Fibroblast of lung (primary cell): ENCODE measurements around the gene DUSP11. TPM values are rescaled to one million over a fixed set of nuclear protein-coding genes. Genes with fewer than 3 reads are reported as not detected.

Experiments
- DNase-seq, 2 donors: peaks; one replicate each; pipeline versions ENCODE4 v3.0.0 to v3.0.0-alpha.2; 2010; ENCODE audit warnings: low read depth in 2 of 2
- H2AFZ ChIP-seq: 2 replicates; pipeline ENCODE4 v1.5.1; 2012; ENCODE audit warnings: low read length, control low read depth, inconsistent platforms
- H3K27ac ChIP-seq: 2 replicates; pipeline ENCODE4 v1.5.1; 2011; ENCODE audit warnings: low read length, control low read depth; ENCODE audit not compliant: insufficient read depth
- H3K27me3 ChIP-seq: 2 replicates; pipeline ENCODE4 v1.5.1; 2011; ENCODE audit warnings: mild to moderate bottlenecking, low read length; ENCODE audit not compliant: control insufficient read depth, insufficient read depth
- H3K36me3 ChIP-seq: 2 replicates; pipeline ENCODE4 v1.5.1; 2011; ENCODE audit warnings: low read length; ENCODE audit not compliant: control insufficient read depth, insufficient read depth
- H3K4me1 ChIP-seq: 2 replicates; pipeline ENCODE4 v1.5.1; 2011; ENCODE audit warnings: low read length; ENCODE audit not compliant: control insufficient read depth, insufficient read depth; ENCODE audit errors: extremely low read depth
- H3K4me2 ChIP-seq: 2 replicates; pipeline ENCODE4 v1.5.1; 2011; ENCODE audit warnings: low read length, control low read depth; ENCODE audit not compliant: insufficient read depth; ENCODE audit errors: extremely low read depth
- H3K4me3 ChIP-seq, 4 experiments: fragments of 200-600 bp in 1 of 4; sonication (generic) in 1 of 4; replicated peaks in 1 of 4; 2 replicates each; pipeline ENCODE4 v1.5.1; 2011 to 2016; ENCODE audit warnings: low read length in 4 of 4, low read depth in 3 of 4, mild to moderate bottlenecking in 3 of 4, control low read depth in 2 of 4, inconsistent platforms in 1 of 4, mixed read lengths in 1 of 4; ENCODE audit not compliant: insufficient read depth in 1 of 4; ENCODE audit errors: control extremely low read depth in 1 of 4
- H3K79me2 ChIP-seq: 2 replicates; pipeline ENCODE4 v1.5.1; 2012; ENCODE audit warnings: mild to moderate bottlenecking, low read length, inconsistent platforms; ENCODE audit not compliant: control insufficient read depth, insufficient read depth
- H3K9ac ChIP-seq: 2 replicates; pipeline ENCODE4 v1.5.1; 2011; ENCODE audit warnings: mild to moderate bottlenecking, low read length, control low read depth; ENCODE audit not compliant: insufficient read depth
- H3K9me3 ChIP-seq: 2 replicates; pipeline ENCODE4 v1.5.1; 2012; ENCODE audit warnings: low read depth, low read length; ENCODE audit not compliant: control insufficient read depth, insufficient read depth
- H4K20me1 ChIP-seq: 2 replicates; pipeline ENCODE4 v1.5.1; 2011; ENCODE audit warnings: low read length; ENCODE audit not compliant: control insufficient read depth, insufficient read depth; ENCODE audit errors: extremely low read depth
- EZH2 ChIP-seq: IDR thresholded peaks from 2 replicates; pipeline ENCODE4 v1.5.1; 2012; ENCODE audit warnings: low read length, control low read depth, mild to moderate bottlenecking; ENCODE audit errors: missing control alignments
- polyA plus RNA-seq, 2 donors: library from polyadenylated mRNA; depleted of rRNA in 1 of 2; stranded (reverse) in 1 of 2; unstranded in 1 of 2; fragments of >200 nt; gene quantifications; 2 replicates each; pipeline ENCODE4 v1.2.1, GENCODE V29; 2011 to 2012; ENCODE audit warnings: missing spikeins in 1 of 2
- total RNA-seq: library from RNA; depleted of rRNA; stranded (reverse); fragments of >200 nt; gene quantifications from 2 replicates; pipeline ENCODE4 v1.2.1, GENCODE V29; 2014
- TF ChIP-seq, protein P1 (sequence below), 2 donors: IDR thresholded peaks in 1 of 2; conservative IDR thresholded peaks in 1 of 2; 1 replicate in 1 of 2; 2 replicates in 1 of 2; pipeline ENCODE4 v1.5.1; 2011 to 2012; ENCODE audit warnings: low read length in 2 of 2, control low read depth in 1 of 2, inconsistent platforms in 1 of 2, low read depth in 1 of 2, mild to moderate bottlenecking in 1 of 2

The DUSP11 gene
- total and polyA plus RNA-seq, 2 donors (not counting 1 experiment from before 2014, with no cell fraction given): 31.7 to 38.0 TPM

DNA sequence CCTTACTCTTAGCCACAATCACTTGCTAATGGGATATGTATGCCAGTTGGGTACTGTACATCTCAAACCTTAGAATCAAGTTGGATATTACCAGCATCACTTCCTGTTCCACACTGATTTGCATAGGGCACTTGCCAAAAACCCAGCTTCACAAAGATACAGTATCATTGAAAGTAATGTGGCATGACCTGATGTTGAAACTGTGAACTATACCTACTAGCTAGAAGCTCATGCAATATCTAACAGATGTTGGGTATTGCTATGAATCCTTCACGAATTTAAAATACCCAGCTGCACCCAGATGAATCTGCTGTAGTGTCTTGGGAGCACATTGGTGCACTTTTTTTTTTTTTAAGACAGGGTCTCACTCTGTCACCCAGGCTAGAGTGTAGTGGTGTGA, 42.4 kb upstream of the DUSP11 start:
- TF ChIP-seq, protein P1, sequence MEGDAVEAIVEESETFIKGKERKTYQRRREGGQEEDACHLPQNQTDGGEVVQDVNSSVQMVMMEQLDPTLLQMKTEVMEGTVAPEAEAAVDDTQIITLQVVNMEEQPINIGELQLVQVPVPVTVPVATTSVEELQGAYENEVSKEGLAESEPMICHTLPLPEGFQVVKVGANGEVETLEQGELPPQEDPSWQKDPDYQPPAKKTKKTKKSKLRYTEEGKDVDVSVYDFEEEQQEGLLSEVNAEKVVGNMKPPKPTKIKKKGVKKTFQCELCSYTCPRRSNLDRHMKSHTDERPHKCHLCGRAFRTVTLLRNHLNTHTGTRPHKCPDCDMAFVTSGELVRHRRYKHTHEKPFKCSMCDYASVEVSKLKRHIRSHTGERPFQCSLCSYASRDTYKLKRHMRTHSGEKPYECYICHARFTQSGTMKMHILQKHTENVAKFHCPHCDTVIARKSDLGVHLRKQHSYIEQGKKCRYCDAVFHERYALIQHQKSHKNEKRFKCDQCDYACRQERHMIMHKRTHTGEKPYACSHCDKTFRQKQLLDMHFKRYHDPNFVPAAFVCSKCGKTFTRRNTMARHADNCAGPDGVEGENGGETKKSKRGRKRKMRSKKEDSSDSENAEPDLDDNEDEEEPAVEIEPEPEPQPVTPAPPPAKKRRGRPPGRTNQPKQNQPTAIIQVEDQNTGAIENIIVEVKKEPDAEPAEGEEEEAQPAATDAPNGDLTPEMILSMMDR (conservative IDR thresholded peaks at IDR 0.05 in 1 of 2, IDR thresholded peaks at IDR 0.05 in 1 of 2; ENCODE audit: low read depth in 1 of 2, low read length in 2 of 2): no peak
- TF ChIP-seq EZH2: no peak
- Histone ChIP-seq H4K20me1 (no peaks in the 10 kb centered on the region), H3K4me3 (no peak overlapping the region), H3K79me2 (no peaks in the 10 kb centered on the region), H3K9ac (no peak overlapping the region), H3K4me2 (no peak overlapping the region), H3K36me3 (no peaks in the 10 kb centered on the region), H3K27me3 (peaks cover 3% of the 10 kb centered on the region), H3K4me1 (no peaks in the 10 kb centered on the region), H2AFZ (no peak overlapping the region), H3K27ac (no peak overlapping the region), H3K9me3 (no peaks in the 10 kb centered on the region)
- DNase-seq: no peak

DNA sequence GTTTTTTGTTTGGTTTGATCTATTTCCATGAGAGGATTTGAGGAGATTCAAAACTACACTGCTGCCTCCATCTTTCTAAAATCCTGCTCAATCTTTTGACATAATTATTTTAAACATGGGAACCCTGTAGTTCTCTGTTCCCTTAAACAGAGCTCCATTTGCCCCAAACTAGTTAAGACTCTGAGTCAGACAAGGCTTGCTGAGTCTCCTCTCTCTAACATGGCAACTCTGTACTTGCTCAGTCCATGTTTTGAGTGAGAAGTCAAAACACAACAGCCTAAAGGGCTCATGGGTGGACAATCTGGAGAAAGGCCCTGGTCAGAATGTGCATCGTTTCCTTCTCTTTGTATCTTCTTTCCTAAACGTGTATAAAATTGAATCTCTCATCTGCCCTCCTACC, 41.8 kb upstream of the DUSP11 start:
- Histone ChIP-seq H3K9ac (no peak overlapping the region), H3K36me3 (no peaks in the 10 kb centered on the region), H4K20me1 (no peaks in the 10 kb centered on the region), H3K9me3 (no peaks in the 10 kb centered on the region), H3K4me1 (no peaks in the 10 kb centered on the region), H3K4me3 (no peak overlapping the region), H2AFZ (no peak overlapping the region), H3K27me3 (peaks cover 3% of the 10 kb centered on the region), H3K4me2 (no peak overlapping the region), H3K79me2 (no peaks in the 10 kb centered on the region), H3K27ac (no peak overlapping the region)
- TF ChIP-seq, protein P1 (conservative IDR thresholded peaks at IDR 0.05 in 1 of 2, IDR thresholded peaks at IDR 0.05 in 1 of 2; ENCODE audit: low read depth in 1 of 2, low read length in 2 of 2): no peak
- no peak for TF ChIP-seq EZH2
- DNase-seq: no peak

DNA sequence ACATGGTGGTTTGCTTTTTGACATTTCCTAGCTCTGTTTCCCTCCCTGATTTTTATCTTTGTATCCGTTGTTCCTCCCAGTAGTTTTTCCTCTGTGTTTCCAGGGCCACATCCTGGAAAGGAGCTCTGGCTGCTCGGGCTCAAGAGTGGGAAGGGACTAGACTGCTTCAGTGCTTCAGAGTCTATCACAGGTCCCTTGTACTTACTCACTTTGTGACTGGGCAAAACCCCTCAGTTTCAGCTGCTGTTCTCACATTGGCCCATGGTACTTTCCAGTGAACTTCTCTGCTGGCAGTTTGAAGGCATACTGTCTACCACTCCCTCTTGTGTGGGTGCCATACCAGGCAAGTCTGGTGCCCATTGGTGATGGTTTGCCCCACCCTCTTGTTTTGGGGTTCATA, 41.3 kb upstream of the DUSP11 start:
- H4K20me1 ChIP-seq: no peaks in the 10 kb centered on the region
- H3K4me3 ChIP-seq: no peak overlapping the region
- H3K9ac ChIP-seq: no peak overlapping the region
- no peak for DNase-seq
- H3K4me2 ChIP-seq: no peak overlapping the region
- no peaks in the 10 kb centered on the region for H3K9me3 ChIP-seq
- H3K27ac ChIP-seq: no peak overlapping the region
- TF ChIP-seq, protein P1 (conservative IDR thresholded peaks at IDR 0.05 in 1 of 2, IDR thresholded peaks at IDR 0.05 in 1 of 2; ENCODE audit: low read depth in 1 of 2, low read length in 2 of 2): no peak
- TF ChIP-seq EZH2: no peak
- H2AFZ ChIP-seq: no peak overlapping the region
- no peaks in the 10 kb centered on the region for H3K4me1 ChIP-seq
- H3K27me3 ChIP-seq: peaks cover 3% of the 10 kb centered on the region
- H3K79me2 ChIP-seq: no peaks in the 10 kb centered on the region
- H3K36me3 ChIP-seq: no peaks in the 10 kb centered on the region
